Neural cell (in vitro differentiated cells): ENCODE data around the gene TGFBI.

Experiments used
- CTCF ChIP-seq: fragments of 450-650 bp; IDR thresholded peaks from 2 replicates; pipeline ENCODE4 v1.5.1; 2014; ENCODE audit warnings: antibody characterized with exemption, mild to moderate bottlenecking, moderate library complexity; ENCODE audit not compliant: poor library complexity, severe bottlenecking
- EZH2 ChIP-seq: fragments of 200-600, 300-800 bp; shearing (Covaris generic), sonication (generic); IDR thresholded peaks from 2 replicates; pipeline ENCODE4 v1.6.1; 2014; ENCODE audit warnings: antibody characterized with exemption, low read length, borderline replicate concordance, mild to moderate bottlenecking; ENCODE audit not compliant: insufficient read depth, poor library complexity, severe bottlenecking
- RAD21 ChIP-seq: fragments of 450-650 bp; conservative IDR thresholded peaks from 2 replicates; pipeline ENCODE4 v1.6.1; 2014; ENCODE audit warnings: antibody characterized with exemption, mild to moderate bottlenecking, moderate library complexity
- SMC3 ChIP-seq: fragments of 450-650 bp; conservative IDR thresholded peaks from 2 replicates; pipeline ENCODE4 v1.6.1; 2014; ENCODE audit warnings: antibody characterized with exemption, mild to moderate bottlenecking, moderate library complexity; ENCODE audit not compliant: poor library complexity
- TF ChIP-seq, protein P1 (sequence below): IDR thresholded peaks from 2 replicates; pipeline ENCODE4 v1.6.1; 2012; ENCODE audit warnings: borderline replicate concordance

GRCh38 chr5:136101884-136102283 lies 73.1 kb downstream of the TGFBI start:
- TF ChIP-seq CTCF (no peak), RAD21 (no peak), EZH2 (no peak), SMC3 (no peak)
- TF ChIP-seq, protein P1, sequence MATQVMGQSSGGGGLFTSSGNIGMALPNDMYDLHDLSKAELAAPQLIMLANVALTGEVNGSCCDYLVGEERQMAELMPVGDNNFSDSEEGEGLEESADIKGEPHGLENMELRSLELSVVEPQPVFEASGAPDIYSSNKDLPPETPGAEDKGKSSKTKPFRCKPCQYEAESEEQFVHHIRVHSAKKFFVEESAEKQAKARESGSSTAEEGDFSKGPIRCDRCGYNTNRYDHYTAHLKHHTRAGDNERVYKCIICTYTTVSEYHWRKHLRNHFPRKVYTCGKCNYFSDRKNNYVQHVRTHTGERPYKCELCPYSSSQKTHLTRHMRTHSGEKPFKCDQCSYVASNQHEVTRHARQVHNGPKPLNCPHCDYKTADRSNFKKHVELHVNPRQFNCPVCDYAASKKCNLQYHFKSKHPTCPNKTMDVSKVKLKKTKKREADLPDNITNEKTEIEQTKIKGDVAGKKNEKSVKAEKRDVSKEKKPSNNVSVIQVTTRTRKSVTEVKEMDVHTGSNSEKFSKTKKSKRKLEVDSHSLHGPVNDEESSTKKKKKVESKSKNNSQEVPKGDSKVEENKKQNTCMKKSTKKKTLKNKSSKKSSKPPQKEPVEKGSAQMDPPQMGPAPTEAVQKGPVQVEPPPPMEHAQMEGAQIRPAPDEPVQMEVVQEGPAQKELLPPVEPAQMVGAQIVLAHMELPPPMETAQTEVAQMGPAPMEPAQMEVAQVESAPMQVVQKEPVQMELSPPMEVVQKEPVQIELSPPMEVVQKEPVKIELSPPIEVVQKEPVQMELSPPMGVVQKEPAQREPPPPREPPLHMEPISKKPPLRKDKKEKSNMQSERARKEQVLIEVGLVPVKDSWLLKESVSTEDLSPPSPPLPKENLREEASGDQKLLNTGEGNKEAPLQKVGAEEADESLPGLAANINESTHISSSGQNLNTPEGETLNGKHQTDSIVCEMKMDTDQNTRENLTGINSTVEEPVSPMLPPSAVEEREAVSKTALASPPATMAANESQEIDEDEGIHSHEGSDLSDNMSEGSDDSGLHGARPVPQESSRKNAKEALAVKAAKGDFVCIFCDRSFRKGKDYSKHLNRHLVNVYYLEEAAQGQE, result no peak
